GM10248 (cell line): ENCODE measurements around the gene CD69.
"Not testable (repeated sequence)": the region's sequence is repeated elsewhere in the genome, so short reads cannot be mapped to it uniquely, and the experiment has no call there.

Experiments used
- CTCF ChIA-PET: fragments of 300-600 bp; sonication (Branson Sonifier 250); formaldehyde crosslinking; extraction: SDS; loops from one replicate; lab custom pipeline; 2021; ENCODE audit warnings: antibody characterized with exemption; lab: Yijun Ruan, JAX
- POLR2A ChIA-PET: fragments of 350-650 bp; sonication (Branson Sonifier 250); formaldehyde crosslinking; extraction: SDS; loops from one replicate; lab custom pipeline; 2020; ENCODE audit warnings: antibody characterized with exemption; lab: Yijun Ruan, JAX
- DNase-seq: peaks from one replicate; pipeline ENCODE4 v3.0.0; 2012; ENCODE audit errors: extremely low spot score
- CTCF ChIP-seq: IDR thresholded peaks from 2 replicates; pipeline ENCODE4 v1.5.1; 2012; ENCODE audit warnings: mild to moderate bottlenecking, low read depth; ENCODE audit errors: extremely low read depth, missing control alignments, control extremely low read depth

CD69 gene

GRCh38 chr12:9719790-9720189, 40.9 kb downstream of the CD69 start:
- TF ChIP-seq CTCF, result no peak
- ChIA-PET CTCF (interaction anchor here (3.7 to 3.8 kb wide), 2 partner anchors 12 to 31 kb away, joined by 17 to 26 read pairs; no protein-coding TSS in a partner anchor), POLR2A (no interaction called here)
- no peak for DNase-seq

GRCh38 chr12:9718968-9719367, 41.7 kb downstream of the CD69 start:
- ChIA-PET POLR2A (no interaction called here), CTCF (interaction anchor here (2.8 to 3.8 kb wide), 3 partner anchors 11 to 31 kb away, joined by 9 to 26 read pairs (median 17); no protein-coding TSS in a partner anchor)
- no peak for TF ChIP-seq CTCF
- no peak for DNase-seq

- DNase-seq, result no peak
- TF ChIP-seq CTCF, result no peak
- CTCF ChIA-PET, result interaction anchor here (1.1 to 4.6 kb wide), 8 partner anchors 10 to 83 kb away, joined by 3 to 26 read pairs (median 8); partner anchors contain the start of gene CLEC2D
- POLR2A ChIA-PET, result interaction anchor here (0.6 to 1.6 kb wide), 6 partner anchors 13 to 69 kb away, joined by 3 to 4 read pairs (median 4); partner anchors contain the start of gene CD69
These were observed 43.4 kb downstream of the CD69 start for GRCh38 chr12:9717070-9717925.

- POLR2A ChIA-PET, DNase-seq: not testable (repeated sequence)
- CTCF ChIA-PET, result interaction anchor here (0.8 to 2.6 kb wide), 5 partner anchors 17 to 78 kb away, joined by 3 to 9 read pairs (median 4); no protein-coding TSS in a partner anchor
These were observed 47.6 kb downstream of the CD69 start for GRCh38 chr12:9713032-9713558.

DNA sequence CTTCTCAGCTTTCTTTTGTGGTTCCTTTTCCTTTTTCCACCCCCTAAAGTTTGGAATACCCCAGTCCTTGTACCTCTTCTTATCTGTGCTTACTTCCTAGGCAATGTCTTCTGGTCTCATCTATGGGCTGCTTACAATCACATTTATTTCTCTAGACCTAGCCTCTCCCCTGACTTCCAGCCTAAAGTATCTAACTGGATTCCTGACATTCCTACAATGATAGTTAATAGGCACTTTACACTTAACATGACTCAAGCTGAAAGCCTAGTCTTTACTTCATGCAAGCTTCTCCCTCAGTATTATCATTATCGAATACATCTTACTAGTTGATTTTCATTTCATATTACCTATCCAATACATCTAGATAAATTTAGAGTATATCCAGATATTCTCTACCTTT, 49.0 kb downstream of the CD69 start:
- POLR2A ChIA-PET, result interaction anchor here (0.6 kb wide), 1 partner anchor 64 kb away, joined by 3 read pairs; no protein-coding TSS in a partner anchor
- no peak for TF ChIP-seq CTCF
- CTCF ChIA-PET, result interaction anchor here (0.8 to 5.9 kb wide), 16 partner anchors 10 to 380 kb away, joined by 3 to 19 read pairs (median 4); no protein-coding TSS in a partner anchor
- no peak for DNase-seq

DNA sequence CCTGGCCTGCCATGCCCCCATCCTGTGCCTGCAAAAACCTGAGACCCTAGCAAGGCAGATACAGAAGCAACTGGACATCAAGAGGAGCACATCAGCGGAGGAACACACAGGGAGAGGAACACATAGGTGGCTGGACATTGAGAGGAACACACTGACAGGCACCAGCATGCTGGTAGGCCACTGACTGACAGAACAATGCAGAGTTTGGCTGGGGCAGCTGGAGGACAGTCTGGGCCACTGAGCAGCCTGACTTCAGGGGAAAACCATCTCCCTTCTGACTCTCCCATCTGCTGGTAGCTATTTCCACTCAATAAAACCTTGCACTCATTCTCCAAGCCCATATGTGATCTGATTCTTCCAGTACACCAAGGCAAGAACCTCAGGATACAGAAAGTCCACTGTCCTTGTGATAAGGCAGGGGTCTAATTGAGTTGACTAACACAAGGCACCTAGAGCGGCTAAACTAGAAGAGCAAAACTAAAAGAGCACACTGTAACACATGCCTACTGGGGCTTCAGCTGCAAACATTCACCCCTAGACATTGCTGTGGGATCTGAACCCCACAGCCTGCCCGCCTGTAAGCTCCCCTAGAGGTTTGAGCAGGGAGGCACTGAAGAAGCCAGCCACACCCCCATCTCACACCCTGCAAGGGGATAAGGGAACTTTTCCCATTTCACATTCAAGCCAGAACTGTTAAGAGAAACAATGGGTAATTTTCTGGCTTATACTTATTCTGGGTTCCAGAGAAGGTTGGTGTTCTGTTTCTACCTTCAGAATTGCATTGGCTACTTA, 49.9 kb downstream of the CD69 start:
- no peak for TF ChIP-seq CTCF
- ChIA-PET POLR2A (interaction anchor here (0.5 to 0.6 kb wide), 2 partner anchors 36 to 63 kb away, joined by 3 read pairs; no protein-coding TSS in a partner anchor), CTCF (interaction anchor here (1.0 to 5.9 kb wide), 14 partner anchors 10 to 379 kb away, joined by 3 to 19 read pairs (median 4); no protein-coding TSS in a partner anchor)
- no peak for DNase-seq
